B cell (primary cell): ENCODE data around the gene TACC3. TPM values are rescaled to one million over a fixed set of nuclear protein-coding genes. Genes with fewer than 3 reads are reported as not detected.
A peak's percentile ranks its signal among the peaks of the same experiment; 100 is the strongest.

Source experiments
- ATAC-seq: fragments of 200-7000 bp; cut with Tn5 transposase; one replicate; pipeline ENCODE4 v1.10.0; 2021; ENCODE audit warnings: low read depth, mild to moderate bottlenecking, moderate number of reproducible peaks, moderate library complexity
- CTCF ChIA-PET: fragments of 350-600 bp; sonication (Branson Sonifier 250); formaldehyde crosslinking; loops from one replicate; lab custom pipeline; 2021; ENCODE audit warnings: antibody characterized with exemption, inconsistent platforms; lab: Charles Lee
- POLR2A ChIA-PET: fragments of 350-600 bp; sonication (Branson Sonifier 250); formaldehyde crosslinking; loops from one replicate; lab custom pipeline; 2021; ENCODE audit warnings: antibody characterized with exemption; lab: Charles Lee
- DNase-seq: peaks from one replicate; pipeline ENCODE4 v3.0.0; 2013
- H2AFZ ChIP-seq: 2 replicates; pipeline ENCODE4 v1.6.1; 2012; ENCODE audit warnings: mild to moderate bottlenecking, low read depth, low read length; ENCODE audit not compliant: insufficient read depth, poor library complexity, severe bottlenecking
- H3K27ac ChIP-seq, 2 donors: 1 replicate in 1 of 2; 2 replicates in 1 of 2; pipeline ENCODE4 v1.5.1; 2012 to 2013; ENCODE audit warnings: low read length in 2 of 2, mild to moderate bottlenecking in 2 of 2, moderate library complexity in 1 of 2
- H3K27me3 ChIP-seq, 4 experiments: fragments of 200-600 bp in 1 of 4; sonication (generic) in 1 of 4; replicated peaks in 1 of 4; 1 replicate in 2 of 4; 2 replicates in 2 of 4; pipeline versions ENCODE4 v1.6.1 to v1.7.0; 2013 to 2016; ENCODE audit warnings: low read length in 3 of 4, mild to moderate bottlenecking in 2 of 4, mixed read lengths in 1 of 4, moderate library complexity in 1 of 4; ENCODE audit not compliant: insufficient read depth in 4 of 4, control insufficient read depth in 3 of 4; ENCODE audit errors: control extremely low read depth in 1 of 4
- H3K36me3 ChIP-seq, 2 experiments: replicated peaks in 1 of 2; 1 replicate in 1 of 2; 2 replicates in 1 of 2; pipeline versions ENCODE4 v1.6.1 to v1.7.1; 2013; ENCODE audit warnings: low read length in 1 of 2; ENCODE audit not compliant: insufficient read depth in 2 of 2, control insufficient read depth in 1 of 2; ENCODE audit errors: control extremely low read depth in 1 of 2, extremely low read depth in 1 of 2
- H3K4me1 ChIP-seq, 2 donors: fragments of 200-600 bp in 1 of 2; sonication (generic) in 1 of 2; 1 replicate in 1 of 2; 2 replicates in 1 of 2; pipeline versions ENCODE4 v1.5.1 to v1.6.1; 2013 to 2017; ENCODE audit warnings: low read length in 2 of 2; ENCODE audit not compliant: control insufficient read depth in 2 of 2, insufficient read depth in 2 of 2
- H3K4me2 ChIP-seq: replicated peaks from 2 replicates; pipeline ENCODE3; 2012; ENCODE audit warnings: mild to moderate bottlenecking, low read depth, low read length; ENCODE audit not compliant: poor library complexity, severe bottlenecking
- H3K4me3 ChIP-seq, 5 experiments: fragments of 200-600 bp in 1 of 5; sonication (generic) in 1 of 5; 1 replicate in 3 of 5; 2 replicates in 2 of 5; pipeline versions ENCODE4 v1.5.1 to v1.7.0; 2011 to 2016; ENCODE audit warnings: low read length in 4 of 5, mild to moderate bottlenecking in 4 of 5, low read depth in 2 of 5, control low read depth in 1 of 5, moderate library complexity in 1 of 5; ENCODE audit not compliant: insufficient read depth in 1 of 5; ENCODE audit errors: control extremely low read depth in 1 of 5, extremely low read depth in 1 of 5
- H3K79me2 ChIP-seq: fragments of 200-600 bp; sonication (generic); one replicate; pipeline ENCODE4 v1.6.0; 2016; ENCODE audit warnings: low read length; ENCODE audit not compliant: control insufficient read depth, insufficient read depth
- H3K9ac ChIP-seq: fragments of 200-600 bp; sonication (generic); 2 replicates; pipeline ENCODE4 v1.6.1; 2017; ENCODE audit warnings: mild to moderate bottlenecking, low read length, moderate library complexity
- H3K9me3 ChIP-seq, 3 donors: one replicate each; pipeline versions ENCODE4 v1.6.1 to v1.7.1; 2013; ENCODE audit warnings: low read length in 2 of 3; ENCODE audit not compliant: control insufficient read depth in 2 of 3, insufficient read depth in 1 of 3; ENCODE audit errors: control extremely low read depth in 1 of 3
- H4K20me1 ChIP-seq: 2 replicates; pipeline ENCODE4 v1.6.0; 2012; ENCODE audit warnings: mild to moderate bottlenecking, low read length; ENCODE audit not compliant: insufficient read depth, control insufficient read depth, poor library complexity, severe bottlenecking
- H3K27ac Mint-ChIP-seq: one replicate; pipeline ENCODE4 v1.8.0; 2021; ENCODE audit warnings: mixed read lengths
- H3K27me3 Mint-ChIP-seq: one replicate; pipeline ENCODE4 v1.8.0; 2021; ENCODE audit warnings: mixed read lengths
- H3K4me1 Mint-ChIP-seq: one replicate; pipeline ENCODE4 v1.8.0; 2021; ENCODE audit warnings: mixed read lengths
- H3K4me3 Mint-ChIP-seq: one replicate; pipeline ENCODE4 v1.8.0; 2021; ENCODE audit warnings: mixed read lengths
- H3K9me3 Mint-ChIP-seq: one replicate; pipeline ENCODE4 v1.8.0; 2022; ENCODE audit warnings: mixed read lengths; ENCODE audit not compliant: insufficient read depth
- CTCF ChIP-seq: fragments of 200-600 bp; IDR thresholded peaks from one replicate; pipeline ENCODE4 v1.8.0; 2022; ENCODE audit warnings: antibody characterized with exemption, mild to moderate bottlenecking
- EZH2 ChIP-seq: IDR thresholded peaks from 2 replicates; pipeline ENCODE4 v1.6.1; 2012; ENCODE audit warnings: borderline replicate concordance, low read depth, mild to moderate bottlenecking, moderate library complexity, low read length; ENCODE audit not compliant: insufficient read depth, poor library complexity, severe bottlenecking
- WGBS: methylation state at CpG from one replicate; pipeline ENCODE4 v1.1.5; 2013; ENCODE audit warnings: missing lambda C conversion rate; ENCODE audit not compliant: insufficient coverage; 5-methylcytosine and 5-hydroxymethylcytosine counted together
- intact Hi-C: fragments of 100-400 bp; cut with micrococcal nuclease; formaldehyde crosslinking; loops from one replicate; pipeline ENCODE4 v1.10.0; 2022
- polyA plus RNA-seq: library from polyadenylated mRNA; depleted of rRNA; stranded (reverse); fragments of >200 nt; gene quantifications from 2 replicates; pipeline ENCODE4 v1.2.3, GENCODE V29; 2012
- total RNA-seq, 2 donors: library from RNA; stranded (reverse); fragments of 120-200 nt in 1 of 2; gene quantifications; 1 replicate in 1 of 2; 2 replicates in 1 of 2; pipeline versions ENCODE4 v1.2.3 to v1.2.4, GENCODE V29; 2013 to 2022

The TACC3 gene
- total and polyA plus RNA-seq, 2 donors (not counting 1 experiment from before 2014, with no cell fraction given): 29.5 to 47.9 TPM

GRCh38 chr4:1728061-1728980, 7.0 kb downstream of the TACC3 start:
- Histone ChIP-seq H3K4me1 (peaks cover 30 to 33% of the 10 kb centered on the region in 2 donors), H3K27me3 (no peaks in the 10 kb centered on the region), H3K79me2 (peaks cover 71% of the 10 kb centered on the region), H3K4me2 (no peak overlapping the region), H4K20me1 (peaks cover 21% of the 10 kb centered on the region), H2AFZ (no peak overlapping the region), H3K9me3 (no peaks in the 10 kb centered on the region), H3K4me3 (no peak overlapping the region), H3K27ac (no peak overlapping the region), H3K9ac (no peak overlapping the region), H3K36me3 (peaks cover 4 to 48% of the 10 kb centered on the region in 2 experiments)
- H3K27me3 Mint-ChIP-seq: no peaks in the 10 kb centered on the region
- CTCF ChIA-PET: interaction anchor here (1.0 to 14.7 kb wide), 3 partner anchors 16 to 35 kb away, joined by 3 to 503 read pairs (median 5); partner anchors contain the start of gene SLBP
- POLR2A ChIA-PET: no interaction called here
- no peak overlapping the region for H3K4me3 Mint-ChIP-seq
- H3K27ac Mint-ChIP-seq: peak overlapping the region; percentile 20
- H3K4me1 Mint-ChIP-seq: peaks cover 24% of the 10 kb centered on the region
- TF ChIP-seq EZH2: no peak
- TF ChIP-seq CTCF: no peak
- H3K9me3 Mint-ChIP-seq: no peaks in the 10 kb centered on the region
- 96% methylated on average over 30 of the region's 31 CpGs for WGBS
- intact Hi-C loops: no loop called here
- no peak for ATAC-seq
- DNase-seq: no peak
